ENCODE measurements around the gene FAF1. TPM values are rescaled to one million over a fixed set of nuclear protein-coding genes. Genes with fewer than 3 reads are reported as not detected.

FAF1 gene
- total and polyA plus RNA-seq, 2 experiments from 2014 or later, result 7.2 to 49.1 TPM

GRCh38 chr1:50605186-50605875 lies 354.7 kb downstream of the FAF1 start:
- Histone ChIP-seq H3K27ac (no peak overlapping the region), H3K4me2 (ENCODE audit: unreplicated experiment) (no peak overlapping the region), H3K4me1 (ENCODE audit: insufficient read depth) (peaks cover 13% of the 10 kb centered on the region), H3K9me3 (ENCODE audit: low read depth) (no peaks in the 10 kb centered on the region), H2AFZ (no peak overlapping the region), H3K79me2 (ENCODE audit: insufficient read depth) (no peaks in the 10 kb centered on the region), H4K20me1 (ENCODE audit: insufficient read depth) (no peaks in the 10 kb centered on the region), H3K4me3 (no peak overlapping the region), H3K9me2 (ENCODE audit: insufficient read depth) (no peaks in the 10 kb centered on the region), H3K36me3 (ENCODE audit: low read depth) (no peaks in the 10 kb centered on the region), H3K27me3 (replicated peaks; ENCODE audit: insufficient read depth) (no peaks in the 10 kb centered on the region), H3K9ac (no peak overlapping the region), H3F3A (ENCODE audit: insufficient read depth) (peaks cover 22% of the 10 kb centered on the region)
- peak; percentile 53 for DNase-seq
- WGBS, 2 experiments (ENCODE audit: low coverage in 1 of 2, low lambda C conversion rate in 2 of 2, missing lambda C conversion rate in 2 of 2), result 97 to 100% methylated on average over 2 of the region's 2 CpGs
- TF ChIP-seq EZH2 (IDR thresholded peaks at IDR 0.05; ENCODE audit: insufficient read depth, poor library complexity, severe bottlenecking) (no peak), EZH2phosphoT487 (IDR thresholded peaks at IDR 0.05; ENCODE audit: insufficient read depth, low read depth) (no peak)
- in situ Hi-C loops (cut with MboI), result no loop called here

- DNase-seq, result no peak
- no peaks in the 10 kb centered on the region for H3K79me2 ChIP-seq (ENCODE audit: insufficient read depth)
- TF ChIP-seq EZH2phosphoT487 (IDR thresholded peaks at IDR 0.05; ENCODE audit: insufficient read depth, low read depth) (no peak), EZH2 (IDR thresholded peaks at IDR 0.05; ENCODE audit: insufficient read depth, poor library complexity, severe bottlenecking) (no peak)
- no peaks in the 10 kb centered on the region for H3K27me3 ChIP-seq (replicated peaks; ENCODE audit: insufficient read depth)
- H3K4me2 ChIP-seq (ENCODE audit: unreplicated experiment), result no peak overlapping the region
- in situ Hi-C loops (cut with MboI), result no loop called here
- H3K27ac ChIP-seq, result no peak overlapping the region
- no peaks in the 10 kb centered on the region for H3K9me3 ChIP-seq (ENCODE audit: low read depth)
- no peaks in the 10 kb centered on the region for H3K36me3 ChIP-seq (ENCODE audit: low read depth)
- H3K9me2 ChIP-seq (ENCODE audit: insufficient read depth), result no peaks in the 10 kb centered on the region
- 100% methylated on average over 2 of the region's 2 CpGs for WGBS, 2 experiments (ENCODE audit: low coverage in 1 of 2, low lambda C conversion rate in 2 of 2, missing lambda C conversion rate in 2 of 2)
- H3K4me3 ChIP-seq, result no peak overlapping the region
- H4K20me1 ChIP-seq (ENCODE audit: insufficient read depth), result no peaks in the 10 kb centered on the region
- peaks cover 22% of the 10 kb centered on the region for H3F3A ChIP-seq (ENCODE audit: insufficient read depth)
- no peak overlapping the region for H2AFZ ChIP-seq
- peaks cover 13% of the 10 kb centered on the region for H3K4me1 ChIP-seq (ENCODE audit: insufficient read depth)
- no peak overlapping the region for H3K9ac ChIP-seq
Observed at GRCh38 chr1:50604580-50604979, 355.5 kb downstream of the FAF1 start.

- H3K4me3 ChIP-seq, result peak overlapping the region; percentile 8; the same call in 1 of the 2 replicates
- H3K9ac ChIP-seq, result no peak overlapping the region
- peaks cover 22% of the 10 kb centered on the region for H3F3A ChIP-seq (ENCODE audit: insufficient read depth)
- in situ Hi-C loops (cut with MboI), result no loop called here
- H3K4me2 ChIP-seq (ENCODE audit: unreplicated experiment), result peak overlapping the region; percentile 39
- H3K9me2 ChIP-seq (ENCODE audit: insufficient read depth), result no peaks in the 10 kb centered on the region
- no peaks in the 10 kb centered on the region for H3K79me2 ChIP-seq (ENCODE audit: insufficient read depth)
- no peaks in the 10 kb centered on the region for H3K36me3 ChIP-seq (ENCODE audit: low read depth)
- H3K4me1 ChIP-seq (ENCODE audit: insufficient read depth), result peaks cover 13% of the 10 kb centered on the region
- WGBS, 2 experiments (ENCODE audit: low coverage in 1 of 2, low lambda C conversion rate in 2 of 2, missing lambda C conversion rate in 2 of 2), result 68 to 75% methylated on average over 7 of the region's 7 CpGs
- TF ChIP-seq EZH2phosphoT487 (IDR thresholded peaks at IDR 0.05; ENCODE audit: insufficient read depth, low read depth) (0 out of 2 replicates have a peak, but pooled peaks have one; percentile 39), EZH2 (IDR thresholded peaks at IDR 0.05; ENCODE audit: insufficient read depth, poor library complexity, severe bottlenecking) (no peak)
- H3K27me3 ChIP-seq (replicated peaks; ENCODE audit: insufficient read depth), result no peaks in the 10 kb centered on the region
- no peaks in the 10 kb centered on the region for H4K20me1 ChIP-seq (ENCODE audit: insufficient read depth)
- no peak overlapping the region for H2AFZ ChIP-seq
- H3K27ac ChIP-seq, result no peak overlapping the region
- H3K9me3 ChIP-seq (ENCODE audit: low read depth), result no peaks in the 10 kb centered on the region
- peak; percentile 59 for DNase-seq
Observed at GRCh38 chr1:50603274-50604271, 356.5 kb downstream of the FAF1 start.

DNA sequence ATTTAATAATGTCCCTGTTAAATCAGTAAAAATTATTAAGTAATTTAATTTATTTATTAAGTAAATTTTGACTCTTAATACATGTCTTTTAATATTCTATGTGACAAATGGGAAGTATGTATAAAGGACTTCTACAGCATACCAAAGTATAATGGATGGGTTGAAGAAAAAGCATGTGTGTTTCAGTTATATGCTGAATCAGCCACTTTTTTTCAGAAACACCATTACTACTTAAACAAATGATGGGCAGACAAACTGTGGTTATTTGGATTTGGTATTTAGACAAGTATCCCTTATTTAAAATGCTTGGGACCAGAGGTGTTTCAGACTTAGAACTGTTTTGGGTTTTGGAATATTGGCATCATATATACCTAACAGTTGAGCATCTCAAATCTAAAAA lies 360.5 kb downstream of the FAF1 start:
- Histone ChIP-seq H2AFZ (no peak overlapping the region), H3K4me3 (no peak overlapping the region), H4K20me1 (ENCODE audit: insufficient read depth) (no peaks in the 10 kb centered on the region), H3K79me2 (ENCODE audit: insufficient read depth) (no peaks in the 10 kb centered on the region), H3K9ac (no peak overlapping the region), H3K36me3 (ENCODE audit: low read depth) (no peaks in the 10 kb centered on the region), H3K9me3 (ENCODE audit: low read depth) (no peaks in the 10 kb centered on the region), H3K4me2 (ENCODE audit: unreplicated experiment) (no peak overlapping the region), H3K4me1 (ENCODE audit: insufficient read depth) (peaks cover 13% of the 10 kb centered on the region), H3K27me3 (replicated peaks; ENCODE audit: insufficient read depth) (no peaks in the 10 kb centered on the region), H3K9me2 (ENCODE audit: insufficient read depth) (no peaks in the 10 kb centered on the region), H3K27ac (no peak overlapping the region), H3F3A (ENCODE audit: insufficient read depth) (peaks cover 15% of the 10 kb centered on the region)
- in situ Hi-C loops (cut with MboI), result no loop called here
- no peak for DNase-seq
- TF ChIP-seq EZH2 (IDR thresholded peaks at IDR 0.05; ENCODE audit: insufficient read depth, poor library complexity, severe bottlenecking), result no peak
- no peak for TF ChIP-seq EZH2phosphoT487 (IDR thresholded peaks at IDR 0.05; ENCODE audit: insufficient read depth, low read depth)

Measured in GM23248 (cell line).